Lower lobe of right lung (tissue), 2 donors: ENCODE measurements around the gene DNAJC24. TPM values are rescaled to one million over a fixed set of nuclear protein-coding genes. Genes with fewer than 3 reads are reported as not detected.

Experiments
- ATAC-seq, 2 donors: fragments of 200-7000 bp; cut with Tn5 transposase; one replicate each; pipeline ENCODE4 v1.9.1; 2020 to 2022; ENCODE audit warnings: mild to moderate bottlenecking in 2 of 2, moderate library complexity in 2 of 2
- DNase-seq: peaks from one replicate; pipeline ENCODE4 v3.0.0-alpha.2; 2020
- H3K27ac ChIP-seq: fragments of 200-600 bp; one replicate; pipeline ENCODE4 v1.8.0; 2022
- H3K27me3 ChIP-seq: fragments of 200-600 bp; one replicate; pipeline ENCODE4 v1.8.0; 2022; ENCODE audit warnings: low read depth
- H3K36me3 ChIP-seq: fragments of 200-600 bp; one replicate; pipeline ENCODE4 v1.8.0; 2022; ENCODE audit warnings: mild to moderate bottlenecking
- H3K4me1 ChIP-seq: fragments of 200-600 bp; one replicate; pipeline ENCODE4 v1.8.0; 2022
- H3K4me3 ChIP-seq: fragments of 200-600 bp; one replicate; pipeline ENCODE4 v1.8.0; 2022; ENCODE audit warnings: mild to moderate bottlenecking
- H3K9me3 ChIP-seq: fragments of 200-600 bp; one replicate; pipeline ENCODE4 v1.8.0; 2022
- intact Hi-C: fragments of 100-400 bp; cut with DNase I; formaldehyde crosslinking; loops from one replicate; pipeline ENCODE4 v1.11.0; 2022
- total RNA-seq: library from RNA; stranded (reverse); fragmentation: NEBNext Ultra II Directional; extraction: Animal tissue kit (Norgen Biotek cat#: 25700); gene quantifications from one replicate; pipeline ENCODE4 v1.2.1, GENCODE V29; 2021
- TF ChIP-seq, protein P1 (sequence below): fragments of 200-600 bp; IDR thresholded peaks from one replicate; pipeline ENCODE4 v1.8.0; 2022; ENCODE audit warnings: antibody characterized with exemption, mild to moderate bottlenecking
- donor health status: DM: no; HTN: yes; CAD: no; lungs with severe emphysema.

Gene DNAJC24
- total RNA-seq, 1 donor from 2014 or later, result 16.3 TPM

DNA sequence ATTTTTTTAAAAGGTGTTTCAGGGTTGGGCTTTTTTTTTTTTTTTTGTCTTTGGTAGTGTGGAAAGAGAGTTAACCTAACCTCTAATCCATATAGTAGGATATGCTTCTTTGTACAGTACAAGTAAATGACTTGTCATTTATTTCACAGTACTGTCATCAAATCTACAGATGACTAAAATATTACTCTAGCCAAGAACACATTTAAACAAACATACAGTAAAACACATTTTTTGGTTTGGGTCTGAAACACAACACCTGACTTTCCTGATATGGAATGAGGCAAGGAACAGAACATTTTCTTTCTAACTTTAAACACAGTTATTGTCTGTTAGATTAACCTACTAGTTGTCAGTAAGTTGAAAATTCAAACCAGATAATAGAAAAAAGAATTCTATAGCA lies 71.6 kb downstream of the DNAJC24 start:
- no peaks in the 10 kb centered on the region for H3K36me3 ChIP-seq
- no peak for DNase-seq
- no peaks in the 10 kb centered on the region for H3K9me3 ChIP-seq
- no peak overlapping the region for H3K4me3 ChIP-seq
- no peak overlapping the region for H3K27ac ChIP-seq
- no peak for ATAC-seq
- no peaks in the 10 kb centered on the region for H3K27me3 ChIP-seq
- intact Hi-C loops, result no loop called here
- H3K4me1 ChIP-seq, result no peaks in the 10 kb centered on the region
- TF ChIP-seq, protein P1, sequence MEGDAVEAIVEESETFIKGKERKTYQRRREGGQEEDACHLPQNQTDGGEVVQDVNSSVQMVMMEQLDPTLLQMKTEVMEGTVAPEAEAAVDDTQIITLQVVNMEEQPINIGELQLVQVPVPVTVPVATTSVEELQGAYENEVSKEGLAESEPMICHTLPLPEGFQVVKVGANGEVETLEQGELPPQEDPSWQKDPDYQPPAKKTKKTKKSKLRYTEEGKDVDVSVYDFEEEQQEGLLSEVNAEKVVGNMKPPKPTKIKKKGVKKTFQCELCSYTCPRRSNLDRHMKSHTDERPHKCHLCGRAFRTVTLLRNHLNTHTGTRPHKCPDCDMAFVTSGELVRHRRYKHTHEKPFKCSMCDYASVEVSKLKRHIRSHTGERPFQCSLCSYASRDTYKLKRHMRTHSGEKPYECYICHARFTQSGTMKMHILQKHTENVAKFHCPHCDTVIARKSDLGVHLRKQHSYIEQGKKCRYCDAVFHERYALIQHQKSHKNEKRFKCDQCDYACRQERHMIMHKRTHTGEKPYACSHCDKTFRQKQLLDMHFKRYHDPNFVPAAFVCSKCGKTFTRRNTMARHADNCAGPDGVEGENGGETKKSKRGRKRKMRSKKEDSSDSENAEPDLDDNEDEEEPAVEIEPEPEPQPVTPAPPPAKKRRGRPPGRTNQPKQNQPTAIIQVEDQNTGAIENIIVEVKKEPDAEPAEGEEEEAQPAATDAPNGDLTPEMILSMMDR, result no peak

DNA sequence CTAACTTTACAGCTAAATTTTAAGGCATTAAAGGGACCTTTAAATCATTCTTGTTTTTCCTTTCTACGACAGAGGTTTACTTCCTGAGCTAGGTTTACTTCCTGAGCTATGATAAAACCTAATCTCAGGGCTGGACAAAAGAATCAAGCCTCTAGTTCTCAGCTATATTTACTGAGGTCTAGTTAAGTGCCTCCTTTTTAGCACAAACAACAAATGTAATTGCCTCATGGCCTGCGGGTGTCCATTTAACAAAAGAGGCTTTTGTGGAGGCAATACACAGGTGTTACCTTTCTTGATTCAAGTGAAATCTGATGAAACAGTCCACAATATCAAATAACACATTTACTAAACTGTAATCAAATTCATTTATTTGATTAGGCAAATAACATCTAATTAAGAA lies 72.4 kb downstream of the DNAJC24 start:
- no peak overlapping the region for H3K27ac ChIP-seq
- H3K4me3 ChIP-seq, result no peak overlapping the region
- no peak for ATAC-seq
- H3K4me1 ChIP-seq, result no peaks in the 10 kb centered on the region
- DNase-seq, result no peak
- H3K9me3 ChIP-seq, result no peaks in the 10 kb centered on the region
- H3K27me3 ChIP-seq, result no peaks in the 10 kb centered on the region
- no peaks in the 10 kb centered on the region for H3K36me3 ChIP-seq
- TF ChIP-seq, protein P1, result no peak
- intact Hi-C loops, result no loop called here

DNA sequence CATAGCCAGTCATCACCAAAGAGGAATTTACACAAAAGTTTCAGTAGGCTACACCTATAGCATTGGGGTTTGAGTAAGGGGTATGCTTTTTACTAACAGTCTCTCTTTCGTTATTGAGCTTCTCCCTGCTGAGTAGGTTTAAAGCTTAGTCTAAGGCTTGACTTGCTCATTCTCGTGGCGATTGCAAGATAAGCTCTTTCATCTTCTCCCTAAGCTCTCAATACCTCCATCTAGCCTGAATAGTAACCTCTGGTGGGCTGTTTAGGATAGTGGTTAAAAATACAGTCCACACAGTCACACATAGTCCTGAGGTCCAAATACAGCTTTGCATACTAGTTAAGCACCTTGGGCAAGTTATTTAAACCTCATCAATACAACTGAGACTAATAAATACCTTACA lies 74.1 kb downstream of the DNAJC24 start:
- Histone ChIP-seq H3K27ac (no peak overlapping the region), H3K9me3 (no peaks in the 10 kb centered on the region), H3K4me3 (no peak overlapping the region), H3K4me1 (no peaks in the 10 kb centered on the region), H3K27me3 (no peaks in the 10 kb centered on the region), H3K36me3 (no peaks in the 10 kb centered on the region)
- ATAC-seq (no peak), DNase-seq (no peak)
- TF ChIP-seq, protein P1, result no peak
- intact Hi-C loops, result no loop called here

DNA sequence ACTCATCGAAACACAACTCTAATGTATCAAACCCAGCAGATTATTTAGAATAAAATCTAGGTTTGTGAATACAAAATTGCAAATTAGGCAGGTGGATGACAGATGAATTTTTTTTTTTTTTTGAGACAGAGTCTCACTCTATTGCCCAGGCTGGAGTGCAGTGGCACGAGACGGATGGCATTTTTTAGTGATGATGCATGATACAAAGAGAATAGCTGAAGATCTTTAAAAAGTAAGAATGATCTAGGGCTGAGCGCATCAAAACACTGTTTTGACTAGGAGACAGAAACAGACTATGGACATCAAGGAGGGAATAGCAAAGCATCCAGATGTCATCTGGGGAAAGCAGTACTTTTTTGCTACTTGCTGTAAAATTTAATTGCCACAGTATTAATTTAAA lies 76.0 kb downstream of the DNAJC24 start:
- Histone ChIP-seq H3K27me3 (no peaks in the 10 kb centered on the region), H3K9me3 (no peaks in the 10 kb centered on the region), H3K4me1 (no peaks in the 10 kb centered on the region), H3K36me3 (no peaks in the 10 kb centered on the region), H3K4me3 (no peak overlapping the region), H3K27ac (no peak overlapping the region)
- intact Hi-C loops, result no loop called here
- TF ChIP-seq, protein P1, result no peak
- no peak for DNase-seq
- ATAC-seq, result no peak

DNA sequence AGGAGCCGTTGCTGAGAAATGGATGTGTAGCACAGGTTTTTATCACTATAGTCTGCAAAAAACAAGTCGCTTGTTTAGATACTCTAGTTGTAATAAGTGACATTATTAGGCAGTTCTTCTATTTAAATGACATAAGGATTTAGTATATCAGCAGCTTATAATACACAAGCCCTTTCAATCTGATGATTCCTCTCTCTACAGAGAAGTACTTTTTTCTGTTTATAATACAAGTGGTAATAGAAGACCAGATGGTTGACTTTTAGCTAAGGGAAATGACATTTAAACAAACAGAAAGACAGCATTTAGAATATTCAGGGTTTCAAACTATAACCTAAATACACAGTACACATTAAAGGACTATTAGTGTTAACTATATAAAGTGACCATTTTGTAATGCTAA lies 79.4 kb downstream of the DNAJC24 start:
- H3K4me3 ChIP-seq, result no peak overlapping the region
- H3K4me1 ChIP-seq, result no peaks in the 10 kb centered on the region
- intact Hi-C loops, result no loop called here
- no peak for ATAC-seq
- H3K27me3 ChIP-seq, result no peaks in the 10 kb centered on the region
- no peak overlapping the region for H3K27ac ChIP-seq
- no peak for DNase-seq
- peaks cover 6% of the 10 kb centered on the region for H3K36me3 ChIP-seq
- TF ChIP-seq, protein P1, result no peak
- H3K9me3 ChIP-seq, result no peaks in the 10 kb centered on the region

- no peak overlapping the region for H3K4me3 ChIP-seq
- H3K27me3 ChIP-seq, result no peaks in the 10 kb centered on the region
- H3K36me3 ChIP-seq, result peaks cover 6% of the 10 kb centered on the region
- DNase-seq (no peak), ATAC-seq (no peak)
- TF ChIP-seq, protein P1, result no peak
- H3K27ac ChIP-seq, result no peak overlapping the region
- H3K9me3 ChIP-seq, result no peaks in the 10 kb centered on the region
- no peaks in the 10 kb centered on the region for H3K4me1 ChIP-seq
- intact Hi-C loops, result no loop called here
These were observed 81.2 kb downstream of the DNAJC24 start for GRCh38 chr11:31450841-31451240.
